Osteocyte (in vitro differentiated cells): ENCODE results near the gene CDC6. TPM values are rescaled to one million over a fixed set of nuclear protein-coding genes. Genes with fewer than 3 reads are reported as not detected.

Source experiments
- DNase-seq: peaks from one replicate; pipeline ENCODE4 v3.0.0; 2021; ENCODE audit warnings: mixed read lengths; ENCODE audit not compliant: unreplicated experiment; ENCODE audit errors: extremely low spot score
- H3K27ac Mint-ChIP-seq: one replicate; pipeline ENCODE4 v1.8.0; 2021; ENCODE audit warnings: mild to moderate bottlenecking, mixed read lengths; ENCODE audit not compliant: unreplicated experiment
- H3K27me3 Mint-ChIP-seq: one replicate; pipeline ENCODE4 v1.8.0; 2021; ENCODE audit warnings: mixed read lengths; ENCODE audit not compliant: unreplicated experiment
- H3K36me3 Mint-ChIP-seq: one replicate; pipeline ENCODE4 v1.8.0; 2021; ENCODE audit warnings: mixed read lengths; ENCODE audit not compliant: unreplicated experiment
- H3K4me1 Mint-ChIP-seq: one replicate; pipeline ENCODE4 v1.8.0; 2021; ENCODE audit warnings: mixed read lengths; ENCODE audit not compliant: unreplicated experiment
- H3K4me3 Mint-ChIP-seq: one replicate; pipeline ENCODE4 v1.8.0; 2021; ENCODE audit warnings: mild to moderate bottlenecking, moderate library complexity, mixed read lengths; ENCODE audit not compliant: unreplicated experiment
- H3K9me3 Mint-ChIP-seq: one replicate; pipeline ENCODE4 v1.8.0; 2021; ENCODE audit warnings: mixed read lengths; ENCODE audit not compliant: unreplicated experiment
- CTCF ChIP-seq: fragments of 200-600 bp; sonication (generic); IDR thresholded peaks from 2 replicates; pipeline ENCODE4 v1.5.0; 2021; ENCODE audit warnings: antibody characterized with exemption, mild to moderate bottlenecking, moderate library complexity
- total RNA-seq: library from RNA; stranded (reverse); gene quantifications from 2 replicates; pipeline ENCODE4 v1.2.1, GENCODE V29; 2021

CDC6 gene
- total RNA-seq, 1 donor from 2014 or later = 10.8 TPM

GRCh38 chr17:40350689-40351358, 63.1 kb downstream of the CDC6 start:
- no peaks in the 10 kb centered on the region for H3K9me3 Mint-ChIP-seq
- no peak for DNase-seq
- H3K36me3 Mint-ChIP-seq = peaks cover 35% of the 10 kb centered on the region
- H3K27me3 Mint-ChIP-seq = no peaks in the 10 kb centered on the region
- no peak for TF ChIP-seq CTCF
- H3K27ac Mint-ChIP-seq = no peak overlapping the region
- no peak overlapping the region for H3K4me3 Mint-ChIP-seq
- peaks cover 52% of the 10 kb centered on the region for H3K4me1 Mint-ChIP-seq

GRCh38 chr17:40351359-40352236, 63.9 kb downstream of the CDC6 start:
- Mint-ChIP-seq H3K4me3 (no peak overlapping the region), H3K4me1 (peaks cover 44% of the 10 kb centered on the region), H3K27ac (peak overlapping the region; percentile 27), H3K27me3 (no peaks in the 10 kb centered on the region), H3K36me3 (peaks cover 35% of the 10 kb centered on the region), H3K9me3 (no peaks in the 10 kb centered on the region)
- no peak for DNase-seq
- no peak for TF ChIP-seq CTCF

GRCh38 chr17:40352237-40352778, 64.6 kb downstream of the CDC6 start:
- DNase-seq = no peak
- Mint-ChIP-seq H3K27ac (no peak overlapping the region), H3K36me3 (peaks cover 38% of the 10 kb centered on the region), H3K27me3 (no peaks in the 10 kb centered on the region), H3K9me3 (no peaks in the 10 kb centered on the region), H3K4me1 (peaks cover 37% of the 10 kb centered on the region), H3K4me3 (no peak overlapping the region)
- no peak for TF ChIP-seq CTCF

- DNase-seq = no peak
- TF ChIP-seq CTCF = no peak
- H3K4me3 Mint-ChIP-seq = no peak overlapping the region
- no peaks in the 10 kb centered on the region for H3K9me3 Mint-ChIP-seq
- no peaks in the 10 kb centered on the region for H3K27me3 Mint-ChIP-seq
- no peak overlapping the region for H3K27ac Mint-ChIP-seq
- peaks cover 31% of the 10 kb centered on the region for H3K4me1 Mint-ChIP-seq
- H3K36me3 Mint-ChIP-seq = peaks cover 37% of the 10 kb centered on the region
These were observed 65.2 kb downstream of the CDC6 start for GRCh38 chr17:40352779-40353394.

Other genes starting within 250 kb of the CDC6 start
- 74.5 and 96.2 TPM in 2 replicates for gene MED24, start 233.5 kb upstream of the CDC6 start, total RNA-seq
- 44.6 and 46.3 TPM in 2 replicates for gene THRA, start 224.9 kb upstream of the CDC6 start, total RNA-seq
- 6.1 and 6.9 TPM in 2 replicates for gene NR1D1, start 187.3 kb upstream of the CDC6 start, total RNA-seq
- 85.9 and 86.8 TPM in 2 replicates for gene MSL1, start 165.9 kb upstream of the CDC6 start, total RNA-seq
- 87.5 and 90.9 TPM in 2 replicates for gene CASC3, start 147.3 kb upstream of the CDC6 start, total RNA-seq
- 5.7 and 6.8 TPM in 2 replicates for gene RAPGEFL1, start 110.4 kb upstream of the CDC6 start, total RNA-seq
- gene WIPF2, start 68.6 kb upstream of the CDC6 start, total RNA-seq = 28.3 and 28.6 TPM in 2 replicates
- gene RARA, start 21.3 kb downstream of the CDC6 start, total RNA-seq = 62.6 and 65.2 TPM in 2 replicates
- gene GJD3, start 76.9 kb downstream of the CDC6 start, total RNA-seq = 0.40 TPM in 1 of 2 replicates, not detected in the other
- 41.9 and 43.3 TPM in 2 replicates for gene TOP2A, start 130.0 kb downstream of the CDC6 start, total RNA-seq
- gene IGFBP4, start 155.6 kb downstream of the CDC6 start, total RNA-seq = 2,074 and 2,132 TPM in 2 replicates
- gene TNS4, start 213.7 kb downstream of the CDC6 start, total RNA-seq = 0.21 and 0.73 TPM in 2 replicates